CD14-positive monocyte (primary cell): Measurements from ENCODE around the gene PPIF. TPM values are rescaled to one million over a fixed set of nuclear protein-coding genes. Genes with fewer than 3 reads are reported as not detected.

Experiments
- DNase-seq, 3 donors: peaks; one replicate each; pipeline ENCODE4 v3.0.0-alpha.2; 2011 to 2022
- H2AFZ ChIP-seq: 2 replicates; pipeline ENCODE4 v1.6.0; 2012; ENCODE audit warnings: mild to moderate bottlenecking, low read depth, low read length, inconsistent platforms; ENCODE audit not compliant: insufficient read depth, poor library complexity, severe bottlenecking
- H3K27ac ChIP-seq, 2 donors: 1 replicate in 1 of 2; 2 replicates in 1 of 2; pipeline ENCODE4 v1.5.1; 2012 to 2013; ENCODE audit warnings: low read length in 2 of 2, control low read depth in 1 of 2, inconsistent platforms in 1 of 2, low read depth in 1 of 2, mild to moderate bottlenecking in 1 of 2
- H3K27me3 ChIP-seq, 2 donors: one replicate each; pipeline versions ENCODE4 v1.6.0 to v1.6.1; 2011 to 2013; ENCODE audit warnings: low read length in 2 of 2; ENCODE audit not compliant: control insufficient read depth in 2 of 2, insufficient read depth in 2 of 2
- H3K36me3 ChIP-seq, 2 donors: replicated peaks in 1 of 2; 1 replicate in 1 of 2; 2 replicates in 1 of 2; pipeline versions ENCODE4 v1.5.1 to v1.6.1; 2012 to 2013; ENCODE audit warnings: low read length in 2 of 2, control low read depth in 1 of 2, inconsistent platforms in 1 of 2, mild to moderate bottlenecking in 1 of 2; ENCODE audit not compliant: insufficient read depth in 2 of 2, control insufficient read depth in 1 of 2
- H3K4me1 ChIP-seq, 2 donors: 1 replicate in 1 of 2; 2 replicates in 1 of 2; pipeline versions ENCODE4 v1.5.1 to v1.6.1; 2012 to 2013; ENCODE audit warnings: low read length in 2 of 2, control low read depth in 1 of 2, inconsistent platforms in 1 of 2, mild to moderate bottlenecking in 1 of 2, moderate library complexity in 1 of 2; ENCODE audit not compliant: insufficient read depth in 2 of 2, control insufficient read depth in 1 of 2
- H3K4me2 ChIP-seq: replicated peaks from 2 replicates; pipeline ENCODE3; 2012; ENCODE audit warnings: low read length, moderate library complexity, mild to moderate bottlenecking; ENCODE audit not compliant: poor library complexity, severe bottlenecking; ENCODE audit errors: extremely low read depth
- H3K4me3 ChIP-seq, 3 experiments: fragments of 200-600 bp in 1 of 3; sonication (generic) in 1 of 3; replicated peaks in 1 of 3; 1 replicate in 2 of 3; 2 replicates in 1 of 3; pipeline ENCODE4 v1.5.1; 2011 to 2013; ENCODE audit warnings: low read length in 3 of 3, mild to moderate bottlenecking in 3 of 3, control low read depth in 2 of 3, low read depth in 2 of 3, inconsistent platforms in 1 of 3, moderate library complexity in 1 of 3
- H3K79me2 ChIP-seq: 2 replicates; pipeline ENCODE4 v1.6.0; 2012; ENCODE audit warnings: mild to moderate bottlenecking, control low read depth, inconsistent platforms, low read length, moderate library complexity; ENCODE audit not compliant: insufficient read depth
- H3K9ac ChIP-seq: 2 replicates; pipeline ENCODE4 v1.6.0; 2017; ENCODE audit warnings: low read length, mild to moderate bottlenecking; ENCODE audit not compliant: insufficient read depth, poor library complexity, severe bottlenecking
- H3K9me3 ChIP-seq, 2 donors: replicated peaks in 1 of 2; 1 replicate in 1 of 2; 2 replicates in 1 of 2; pipeline versions ENCODE4 v1.5.1 to v1.6.1; 2012 to 2013; ENCODE audit warnings: low read length in 2 of 2, control low read depth in 1 of 2; ENCODE audit not compliant: control insufficient read depth in 1 of 2, insufficient read depth in 1 of 2
- H4K20me1 ChIP-seq: 2 replicates; pipeline ENCODE4 v1.6.0; 2012; ENCODE audit warnings: mild to moderate bottlenecking, low read length, control low read depth, moderate library complexity; ENCODE audit not compliant: insufficient read depth
- H3K27ac Mint-ChIP-seq, 7 donors: one replicate each; pipeline ENCODE4 v1.8.0; 2020; ENCODE audit warnings: mild to moderate bottlenecking in 7 of 7, mixed read lengths in 7 of 7, moderate library complexity in 6 of 7, inconsistent platforms in 2 of 7
- H3K27me3 Mint-ChIP-seq, 3 donors: one replicate each; pipeline ENCODE4 v1.8.0; 2021 to 2022; ENCODE audit warnings: low read depth in 3 of 3, mild to moderate bottlenecking in 3 of 3, mixed read lengths in 3 of 3, moderate library complexity in 3 of 3, inconsistent platforms in 1 of 3
- H3K36me3 Mint-ChIP-seq, 2 donors: one replicate each; pipeline ENCODE4 v1.8.0; 2020; ENCODE audit warnings: mixed read lengths in 2 of 2, inconsistent platforms in 1 of 2, mild to moderate bottlenecking in 1 of 2
- H3K4me1 Mint-ChIP-seq: one replicate; pipeline ENCODE4 v1.8.0; 2020; ENCODE audit warnings: mild to moderate bottlenecking, mixed read lengths
- H3K4me3 Mint-ChIP-seq, 2 donors: one replicate each; pipeline ENCODE4 v1.8.0; 2020; ENCODE audit warnings: mild to moderate bottlenecking in 2 of 2, mixed read lengths in 2 of 2, moderate library complexity in 1 of 2
- H3K9me3 Mint-ChIP-seq, 7 donors: one replicate each; pipeline ENCODE4 v1.8.0; 2020 to 2022; ENCODE audit warnings: mixed read lengths in 7 of 7, mild to moderate bottlenecking in 6 of 7, moderate library complexity in 6 of 7, inconsistent platforms in 2 of 7
- whole genome bisulfite sequencing: methylation state at CpG from one replicate; pipeline ENCODE4 v1.1.5; 2013; ENCODE audit warnings: missing lambda C conversion rate; ENCODE audit not compliant: insufficient coverage; 5-methylcytosine and 5-hydroxymethylcytosine counted together
- intact Hi-C, 2 donors: fragments of 100-400 bp; cut with micrococcal nuclease; formaldehyde crosslinking; loops; one replicate each; pipeline versions ENCODE4 v1.15.0 to v1.15.1; 2023
- polyA plus RNA-seq, 3 donors: library from polyadenylated mRNA; depleted of rRNA in 1 of 3; unstranded in 2 of 3; stranded (reverse) in 1 of 3; fragments of 300-500 nt in 2 of 3; fragments of >200 nt in 1 of 3; fragmentation: Illumina TruSeq in 2 of 3; gene quantifications; 1 replicate in 2 of 3; 2 replicates in 1 of 3; pipeline ENCODE4 v1.2.3, GENCODE V29; 2012 to 2021
- TF ChIP-seq, protein P1 (sequence below): fragments of 200-600 bp; IDR thresholded peaks from one replicate; pipeline ENCODE4 v1.8.0; 2022; ENCODE audit warnings: antibody characterized with exemption, mild to moderate bottlenecking

The PPIF gene
- polyA plus RNA-seq, 3 donors = 36.6 to 1,064 (median 52.3) TPM

DNA sequence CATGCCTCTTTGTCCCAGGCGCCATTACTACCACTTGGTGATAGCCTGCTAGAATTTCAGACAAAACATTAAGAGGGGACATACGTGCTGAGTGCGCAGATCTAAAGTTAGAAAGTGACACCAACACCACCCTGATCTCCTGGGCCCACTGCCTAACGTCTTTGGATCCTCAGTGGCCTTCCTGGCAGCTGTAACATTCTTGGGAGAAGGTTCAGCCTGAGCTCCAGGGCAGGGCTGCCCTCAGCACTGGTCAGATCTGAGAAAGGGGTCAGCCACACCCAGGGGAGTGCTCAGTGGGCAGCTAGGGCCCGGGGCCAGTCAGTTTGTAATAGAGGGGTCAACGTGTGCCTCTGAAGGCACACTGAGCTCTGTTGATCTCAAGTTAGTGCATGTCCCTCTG lies 49.8 kb downstream of the PPIF start:
- intact Hi-C loops = no loop called here
- H3K4me2 ChIP-seq = no peak overlapping the region
- H3K9ac ChIP-seq = no peak overlapping the region
- H3K36me3 ChIP-seq = peaks cover 2 to 42% of the 10 kb centered on the region in 2 donors
- WGBS = 79% methylated on average over 5 of the region's 6 CpGs
- no peak overlapping the region for H3K4me3 ChIP-seq
- peaks cover 4 to 7% (median 6%) of the 10 kb centered on the region in 3 donors for H3K27me3 Mint-ChIP-seq
- no peak overlapping the region for H3K4me3 Mint-ChIP-seq
- no peaks in the 10 kb centered on the region for H3K27me3 ChIP-seq
- no peak overlapping the region for H3K27ac ChIP-seq
- H3K36me3 Mint-ChIP-seq = peaks cover 44 to 52% of the 10 kb centered on the region in 2 donors
- H4K20me1 ChIP-seq = peaks cover 29% of the 10 kb centered on the region
- no peak for DNase-seq
- H3K79me2 ChIP-seq = no peaks in the 10 kb centered on the region
- peaks cover 39% of the 10 kb centered on the region for H3K4me1 Mint-ChIP-seq
- H3K4me1 ChIP-seq = peaks cover 25 to 26% of the 10 kb centered on the region in 2 donors
- TF ChIP-seq, protein P1, sequence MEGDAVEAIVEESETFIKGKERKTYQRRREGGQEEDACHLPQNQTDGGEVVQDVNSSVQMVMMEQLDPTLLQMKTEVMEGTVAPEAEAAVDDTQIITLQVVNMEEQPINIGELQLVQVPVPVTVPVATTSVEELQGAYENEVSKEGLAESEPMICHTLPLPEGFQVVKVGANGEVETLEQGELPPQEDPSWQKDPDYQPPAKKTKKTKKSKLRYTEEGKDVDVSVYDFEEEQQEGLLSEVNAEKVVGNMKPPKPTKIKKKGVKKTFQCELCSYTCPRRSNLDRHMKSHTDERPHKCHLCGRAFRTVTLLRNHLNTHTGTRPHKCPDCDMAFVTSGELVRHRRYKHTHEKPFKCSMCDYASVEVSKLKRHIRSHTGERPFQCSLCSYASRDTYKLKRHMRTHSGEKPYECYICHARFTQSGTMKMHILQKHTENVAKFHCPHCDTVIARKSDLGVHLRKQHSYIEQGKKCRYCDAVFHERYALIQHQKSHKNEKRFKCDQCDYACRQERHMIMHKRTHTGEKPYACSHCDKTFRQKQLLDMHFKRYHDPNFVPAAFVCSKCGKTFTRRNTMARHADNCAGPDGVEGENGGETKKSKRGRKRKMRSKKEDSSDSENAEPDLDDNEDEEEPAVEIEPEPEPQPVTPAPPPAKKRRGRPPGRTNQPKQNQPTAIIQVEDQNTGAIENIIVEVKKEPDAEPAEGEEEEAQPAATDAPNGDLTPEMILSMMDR = no peak
- H3K9me3 ChIP-seq = no peaks in the 10 kb centered on the region
- H2AFZ ChIP-seq = no peak overlapping the region
- H3K27ac Mint-ChIP-seq = no peak overlapping the region
- peaks cover 0 to 4% (median 0%) of the 10 kb centered on the region in 7 donors for H3K9me3 Mint-ChIP-seq

DNA sequence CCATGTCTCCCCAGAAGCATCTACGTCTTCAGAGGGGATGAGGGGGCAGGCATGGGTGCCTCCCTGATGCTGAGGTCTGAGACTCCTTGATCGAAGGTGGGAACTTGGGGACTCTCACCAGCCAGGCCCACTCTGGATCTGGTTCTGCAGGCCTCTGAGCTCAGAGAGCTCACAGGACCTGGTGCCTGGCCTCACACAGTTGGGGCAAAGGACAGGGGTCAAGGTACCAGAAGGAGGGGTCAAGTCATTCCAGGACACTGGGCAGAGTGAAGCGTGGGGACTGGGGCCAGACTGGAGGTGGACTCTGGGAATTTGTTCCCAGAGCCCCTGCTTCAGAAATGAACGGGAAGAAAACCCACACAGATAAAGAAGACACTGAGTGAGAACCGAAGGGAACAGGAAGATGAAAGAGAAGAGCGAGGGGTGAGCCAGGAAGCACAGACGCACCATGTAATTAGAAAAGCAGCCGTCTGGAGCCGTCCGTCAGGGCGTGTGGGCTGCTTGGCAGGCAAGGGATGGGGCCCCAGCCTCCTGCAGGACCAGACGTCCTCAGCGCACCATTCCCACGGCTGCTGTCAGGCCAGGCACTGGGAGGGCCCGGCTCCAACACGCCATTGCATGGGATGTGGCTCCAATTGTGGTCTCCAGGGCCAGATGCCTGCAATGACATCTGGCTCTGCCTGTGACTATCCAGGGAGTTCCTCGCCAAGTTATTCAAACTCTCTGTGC lies 50.5 kb downstream of the PPIF start:
- Histone ChIP-seq H3K27me3 (no peaks in the 10 kb centered on the region), H3K4me1 (peaks cover 25 to 26% of the 10 kb centered on the region in 2 donors), H3K4me3 (no peak overlapping the region), H2AFZ (no peak overlapping the region), H4K20me1 (peaks cover 32% of the 10 kb centered on the region), H3K4me2 (no peak overlapping the region), H3K79me2 (peaks cover 1% of the 10 kb centered on the region), H3K9me3 (no peaks in the 10 kb centered on the region), H3K9ac (no peak overlapping the region), H3K27ac (no peak overlapping the region), H3K36me3 (peaks cover 2 to 35% of the 10 kb centered on the region in 2 donors)
- no peak overlapping the region for H3K4me3 Mint-ChIP-seq
- DNase-seq = no peak
- peaks cover 0 to 4% (median 0%) of the 10 kb centered on the region in 7 donors for H3K9me3 Mint-ChIP-seq
- no peak overlapping the region for H3K27ac Mint-ChIP-seq
- intact Hi-C loops = no loop called here
- H3K27me3 Mint-ChIP-seq = peaks cover 5 to 6% (median 5%) of the 10 kb centered on the region in 3 donors
- H3K36me3 Mint-ChIP-seq = peaks cover 44 to 48% of the 10 kb centered on the region in 2 donors
- peaks cover 42% of the 10 kb centered on the region for H3K4me1 Mint-ChIP-seq
- TF ChIP-seq, protein P1 = no peak
- 81% methylated on average over 16 of the region's 17 CpGs for WGBS
